SKM-1 (cell line): Measurements from ENCODE around the gene DLK1.

Experiments
- DNase-seq: peaks from one replicate; lab custom pipeline; 2025; ENCODE audit not compliant: unreplicated experiment; lab: John Stamatoyannopoulos, UW

Gene DLK1

GRCh38 chr14:100775831-100776591 lies 49.3 kb downstream of the DLK1 start:
- no peak for DNase-seq

- no peak for DNase-seq
Measured at GRCh38 chr14:100776681-100777365, 50.1 kb downstream of the DLK1 start.

GRCh38 chr14:100777366-100777817 lies 50.7 kb downstream of the DLK1 start:
- no peak for DNase-seq

GRCh38 chr14:100777818-100778525 lies 51.3 kb downstream of the DLK1 start:
- no peak for DNase-seq

GRCh38 chr14:100778526-100778882 lies 51.8 kb downstream of the DLK1 start:
- DNase-seq, result no peak

- DNase-seq, result no peak
Measured at GRCh38 chr14:100778951-100779690, 52.4 kb downstream of the DLK1 start.

GRCh38 chr14:100779691-100780080 lies 53.0 kb downstream of the DLK1 start:
- no peak for DNase-seq

GRCh38 chr14:100780246-100780645 lies 53.6 kb downstream of the DLK1 start:
- DNase-seq, result no peak

- DNase-seq, result no peak
Measured at GRCh38 chr14:100780646-100781355, 54.1 kb downstream of the DLK1 start.

- no peak for DNase-seq
Measured at GRCh38 chr14:100781952-100782351, 55.3 kb downstream of the DLK1 start.

- no peak for DNase-seq
Measured at GRCh38 chr14:100782516-100783320, 56.0 kb downstream of the DLK1 start.

- DNase-seq, result no peak
Measured at GRCh38 chr14:100783630-100784370, 57.1 kb downstream of the DLK1 start.

GRCh38 chr14:100784523-100785337 lies 58.0 kb downstream of the DLK1 start:
- DNase-seq, result no peak

GRCh38 chr14:100785338-100785615 lies 58.6 kb downstream of the DLK1 start:
- DNase-seq, result no peak

- DNase-seq, result no peak
Measured at GRCh38 chr14:100785626-100786025, 58.9 kb downstream of the DLK1 start.

GRCh38 chr14:100786131-100786530 lies 59.4 kb downstream of the DLK1 start:
- no peak for DNase-seq

- DNase-seq, result no peak
Measured at GRCh38 chr14:100786576-100787219, 60.0 kb downstream of the DLK1 start.

GRCh38 chr14:100787659-100788058 lies 61.0 kb downstream of the DLK1 start:
- DNase-seq, result no peak
